ENCODE data around the gene UBE2G1. TPM values are rescaled to one million over a fixed set of nuclear protein-coding genes. Genes with fewer than 3 reads are reported as not detected.

The UBE2G1 gene
- total and polyA plus RNA-seq, 4 donors = 15.5 to 48.3 (median 34.3) TPM

GRCh38 chr17:4248504-4249277, 117.8 kb downstream of the UBE2G1 start:
- Histone ChIP-seq H3K36me3 (ENCODE audit: control insufficient read depth in 1 of 2, insufficient read depth in 2 of 2, low read length in 1 of 2) (no peaks in the 10 kb centered on the region), H3K9me3 (ENCODE audit: control insufficient read depth, low read length) (no peaks in the 10 kb centered on the region), H3K4me3 (ENCODE audit: low read length in 2 of 2) (no peak overlapping the region), H3K27me3 (ENCODE audit: control insufficient read depth in 1 of 2, insufficient read depth in 2 of 2, low read length in 1 of 2) (no peaks in the 10 kb centered on the region), H3K27ac (ENCODE audit: low read depth in 1 of 2, low read length in 2 of 2) (peak overlapping the region in 1 of 2 donors; percentile 61), H3K4me1 (ENCODE audit: control insufficient read depth in 1 of 2, insufficient read depth in 2 of 2, low read length in 2 of 2) (peaks cover 1 to 7% of the 10 kb centered on the region in 2 donors)
- DNase-seq (no peak), ATAC-seq (ENCODE audit: low FRiP score) (no peak)
- intact Hi-C loops (cut with DNase I) = loop anchor here in 1 of 2 donors (2.0 kb wide), 1 partner anchor 34 kb away; no protein-coding TSS in a partner anchor
- 44 to 59% methylated on average over 7 of the region's 7 CpGs for WGBS, 2 donors

GRCh38 chr17:4247971-4248388, 118.5 kb downstream of the UBE2G1 start:
- WGBS, 2 donors = 89 to 91% methylated on average over 11 of the region's 11 CpGs
- no peaks in the 10 kb centered on the region for H3K27me3 ChIP-seq (ENCODE audit: control insufficient read depth in 1 of 2, insufficient read depth in 2 of 2, low read length in 1 of 2)
- H3K27ac ChIP-seq (ENCODE audit: low read depth in 1 of 2, low read length in 2 of 2) = peak overlapping the region in 1 of 2 donors; percentile 61
- ATAC-seq (ENCODE audit: low FRiP score) (no peak), DNase-seq (no peak)
- no peaks in the 10 kb centered on the region for H3K9me3 ChIP-seq (ENCODE audit: control insufficient read depth, low read length)
- H3K36me3 ChIP-seq (ENCODE audit: control insufficient read depth in 1 of 2, insufficient read depth in 2 of 2, low read length in 1 of 2) = no peaks in the 10 kb centered on the region
- H3K4me1 ChIP-seq (ENCODE audit: control insufficient read depth in 1 of 2, insufficient read depth in 2 of 2, low read length in 2 of 2) = peaks cover 1 to 7% of the 10 kb centered on the region in 2 donors
- intact Hi-C loops (cut with DNase I) = loop anchor here in 1 of 2 donors (2.0 kb wide), 1 partner anchor 33 kb away; no protein-coding TSS in a partner anchor
- no peak overlapping the region for H3K4me3 ChIP-seq (ENCODE audit: low read length in 2 of 2)

- ATAC-seq (ENCODE audit: low FRiP score) (no peak), DNase-seq (no peak)
- H3K27ac ChIP-seq (ENCODE audit: low read depth in 1 of 2, low read length in 2 of 2) = no peak overlapping the region
- no peak overlapping the region for H3K4me3 ChIP-seq (ENCODE audit: low read length in 2 of 2)
- no peaks in the 10 kb centered on the region for H3K9me3 ChIP-seq (ENCODE audit: control insufficient read depth, low read length)
- intact Hi-C loops (cut with DNase I) = no loop called here
- H3K4me1 ChIP-seq (ENCODE audit: control insufficient read depth in 1 of 2, insufficient read depth in 2 of 2, low read length in 2 of 2) = peaks cover 1 to 7% of the 10 kb centered on the region in 2 donors
- 62 to 86% methylated on average over 5 of the region's 5 CpGs for WGBS, 2 donors
- no peaks in the 10 kb centered on the region for H3K36me3 ChIP-seq (ENCODE audit: control insufficient read depth in 1 of 2, insufficient read depth in 2 of 2, low read length in 1 of 2)
- H3K27me3 ChIP-seq (ENCODE audit: control insufficient read depth in 1 of 2, insufficient read depth in 2 of 2, low read length in 1 of 2) = no peaks in the 10 kb centered on the region
Observed at GRCh38 chr17:4247361-4247970, 119.0 kb downstream of the UBE2G1 start.

- intact Hi-C loops (cut with DNase I) = no loop called here
- Histone ChIP-seq H3K4me3 (ENCODE audit: low read length in 2 of 2) (no peak overlapping the region), H3K9me3 (ENCODE audit: control insufficient read depth, low read length) (no peaks in the 10 kb centered on the region), H3K36me3 (ENCODE audit: control insufficient read depth in 1 of 2, insufficient read depth in 2 of 2, low read length in 1 of 2) (peaks cover 0 to 2% of the 10 kb centered on the region in 2 donors), H3K27me3 (ENCODE audit: control insufficient read depth in 1 of 2, insufficient read depth in 2 of 2, low read length in 1 of 2) (no peaks in the 10 kb centered on the region), H3K27ac (ENCODE audit: low read depth in 1 of 2, low read length in 2 of 2) (no peak overlapping the region), H3K4me1 (ENCODE audit: control insufficient read depth in 1 of 2, insufficient read depth in 2 of 2, low read length in 2 of 2) (peaks cover 1 to 7% of the 10 kb centered on the region in 2 donors)
- WGBS, 2 donors = 93% methylated on average over 5 of the region's 5 CpGs
- DNase-seq (no peak), ATAC-seq (ENCODE audit: low FRiP score) (no peak)
Observed at GRCh38 chr17:4246674-4247073, 119.8 kb downstream of the UBE2G1 start.

- ATAC-seq (ENCODE audit: low FRiP score) = no peak
- no peak for DNase-seq
- H3K36me3 ChIP-seq (ENCODE audit: control insufficient read depth in 1 of 2, insufficient read depth in 2 of 2, low read length in 1 of 2) = peaks cover 4 to 5% of the 10 kb centered on the region in 2 donors
- no peaks in the 10 kb centered on the region for H3K27me3 ChIP-seq (ENCODE audit: control insufficient read depth in 1 of 2, insufficient read depth in 2 of 2, low read length in 1 of 2)
- WGBS, 2 donors = 93 to 96% methylated on average over 11 of the region's 11 CpGs
- no peak overlapping the region for H3K4me3 ChIP-seq (ENCODE audit: low read length in 2 of 2)
- H3K4me1 ChIP-seq (ENCODE audit: control insufficient read depth in 1 of 2, insufficient read depth in 2 of 2, low read length in 2 of 2) = no peaks in the 10 kb centered on the region
- H3K9me3 ChIP-seq (ENCODE audit: control insufficient read depth, low read length) = no peaks in the 10 kb centered on the region
- no peak overlapping the region for H3K27ac ChIP-seq (ENCODE audit: low read depth in 1 of 2, low read length in 2 of 2)
- intact Hi-C loops (cut with DNase I) = no loop called here
Observed at GRCh38 chr17:4241535-4241934, 124.9 kb downstream of the UBE2G1 start.

DNA sequence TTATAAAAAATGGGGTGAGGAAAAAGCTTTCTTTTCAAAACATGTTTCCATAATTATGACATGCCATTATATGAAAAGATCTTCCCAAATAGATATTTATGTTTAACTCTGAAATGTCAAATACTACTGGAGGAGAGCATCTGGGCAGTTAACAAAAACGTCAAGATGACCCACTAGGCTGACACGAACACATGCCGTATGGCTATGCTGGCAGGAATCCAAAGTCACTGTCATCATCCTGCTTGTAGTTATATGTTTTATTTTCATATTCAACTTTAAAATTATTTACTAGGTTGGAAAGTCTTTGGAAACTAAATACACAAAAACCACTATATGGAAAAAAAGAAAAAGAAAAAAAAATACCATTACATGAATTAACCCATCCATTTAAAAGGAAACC, 130.0 kb downstream of the UBE2G1 start:
- DNase-seq = no peak
- H3K36me3 ChIP-seq (ENCODE audit: control insufficient read depth in 1 of 2, insufficient read depth in 2 of 2, low read length in 1 of 2) = peaks cover 2 to 5% of the 10 kb centered on the region in 2 donors
- H3K4me3 ChIP-seq (ENCODE audit: low read length in 2 of 2) = no peak overlapping the region
- intact Hi-C loops (cut with DNase I) = no loop called here
- no peak for ATAC-seq (ENCODE audit: low FRiP score)
- WGBS, 2 donors = 45 to 50% methylated on average over 3 of the region's 3 CpGs
- peaks cover 1 to 3% of the 10 kb centered on the region in 2 donors for H3K4me1 ChIP-seq (ENCODE audit: control insufficient read depth in 1 of 2, insufficient read depth in 2 of 2, low read length in 2 of 2)
- H3K27me3 ChIP-seq (ENCODE audit: control insufficient read depth in 1 of 2, insufficient read depth in 2 of 2, low read length in 1 of 2) = no peaks in the 10 kb centered on the region
- no peak overlapping the region for H3K27ac ChIP-seq (ENCODE audit: low read depth in 1 of 2, low read length in 2 of 2)
- H3K9me3 ChIP-seq (ENCODE audit: control insufficient read depth, low read length) = no peaks in the 10 kb centered on the region

DNA sequence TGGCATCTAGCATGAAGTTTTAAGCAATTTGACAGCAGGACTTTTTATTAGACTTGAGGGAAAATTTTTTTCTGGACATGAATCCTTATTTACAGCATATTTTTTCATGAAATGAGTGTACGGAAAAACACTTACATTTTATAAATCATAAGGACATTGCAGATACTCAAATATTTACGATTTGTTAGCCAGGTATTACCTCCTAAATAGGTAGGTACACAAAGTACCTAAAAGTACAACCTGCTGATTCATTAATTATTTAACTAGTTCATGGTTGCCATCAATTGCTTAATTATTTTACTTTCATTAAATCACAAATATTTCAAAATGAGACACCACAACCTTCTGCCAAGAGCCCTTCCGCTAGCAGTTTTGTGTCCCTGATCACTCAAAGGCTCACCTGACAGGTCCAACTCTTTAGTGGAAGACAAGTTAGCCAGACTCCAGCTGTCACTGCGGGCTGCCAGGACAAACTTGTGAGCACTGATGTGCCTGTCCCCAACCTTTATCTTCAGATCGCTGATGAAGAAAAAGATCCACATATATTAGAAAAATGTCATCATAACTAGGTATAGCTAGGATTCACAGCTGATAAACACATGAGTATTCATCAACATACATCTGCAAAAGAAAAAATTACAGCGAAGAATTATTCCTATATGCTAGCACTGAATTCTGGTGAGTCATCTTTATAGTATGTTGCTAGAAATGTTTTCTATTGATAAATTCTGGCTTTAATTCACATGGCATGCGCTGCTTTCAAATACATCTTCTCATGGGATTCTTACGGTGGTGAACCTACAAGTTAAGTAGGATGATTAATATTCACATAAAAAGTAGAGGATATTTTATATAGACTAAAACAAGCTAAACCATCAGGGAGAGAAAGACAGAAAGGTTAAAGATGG, 130.8 kb downstream of the UBE2G1 start:
- Histone ChIP-seq H3K36me3 (ENCODE audit: control insufficient read depth in 1 of 2, insufficient read depth in 2 of 2, low read length in 1 of 2) (peaks cover 2 to 5% of the 10 kb centered on the region in 2 donors), H3K4me1 (ENCODE audit: control insufficient read depth in 1 of 2, insufficient read depth in 2 of 2, low read length in 2 of 2) (peaks cover 4 to 7% of the 10 kb centered on the region in 2 donors), H3K27ac (ENCODE audit: low read depth in 1 of 2, low read length in 2 of 2) (peak overlapping the region in 1 of 2 donors; percentile 8), H3K27me3 (ENCODE audit: control insufficient read depth in 1 of 2, insufficient read depth in 2 of 2, low read length in 1 of 2) (no peaks in the 10 kb centered on the region), H3K4me3 (ENCODE audit: low read length in 2 of 2) (no peak overlapping the region), H3K9me3 (ENCODE audit: control insufficient read depth, low read length) (no peaks in the 10 kb centered on the region)
- WGBS, 2 donors = 66 to 76% methylated on average over 8 of the region's 8 CpGs
- no peak for ATAC-seq (ENCODE audit: low FRiP score)
- intact Hi-C loops (cut with DNase I) = no loop called here
- no peak for DNase-seq

GRCh38 chr17:4234401-4234800, 132.1 kb downstream of the UBE2G1 start:
- intact Hi-C loops (cut with DNase I) = no loop called here
- Histone ChIP-seq H3K27ac (ENCODE audit: low read depth in 1 of 2, low read length in 2 of 2) (no peak overlapping the region), H3K36me3 (ENCODE audit: control insufficient read depth in 1 of 2, insufficient read depth in 2 of 2, low read length in 1 of 2) (peaks cover 2 to 3% of the 10 kb centered on the region in 2 donors), H3K4me3 (ENCODE audit: low read length in 2 of 2) (no peak overlapping the region), H3K4me1 (ENCODE audit: control insufficient read depth in 1 of 2, insufficient read depth in 2 of 2, low read length in 2 of 2) (peaks cover 6 to 7% of the 10 kb centered on the region in 2 donors), H3K9me3 (ENCODE audit: control insufficient read depth, low read length) (no peaks in the 10 kb centered on the region), H3K27me3 (ENCODE audit: control insufficient read depth in 1 of 2, insufficient read depth in 2 of 2, low read length in 1 of 2) (no peaks in the 10 kb centered on the region)
- ATAC-seq (ENCODE audit: low FRiP score) (no peak), DNase-seq (no peak)

All from aorta (tissue), 5 donors.